Fibroblast of lung (primary cell): Measurements from ENCODE around the gene TTC1.

Experiments used
- EZH2 ChIP-seq: IDR thresholded peaks from 2 replicates; pipeline ENCODE4 v1.5.1; 2012; ENCODE audit warnings: low read length, control low read depth, mild to moderate bottlenecking; ENCODE audit errors: missing control alignments
- TF ChIP-seq, protein P1 (sequence below), 2 donors: IDR thresholded peaks in 1 of 2; conservative IDR thresholded peaks in 1 of 2; 1 replicate in 1 of 2; 2 replicates in 1 of 2; pipeline ENCODE4 v1.5.1; 2011 to 2012; ENCODE audit warnings: low read length in 2 of 2, control low read depth in 1 of 2, inconsistent platforms in 1 of 2, low read depth in 1 of 2, mild to moderate bottlenecking in 1 of 2

DNA sequence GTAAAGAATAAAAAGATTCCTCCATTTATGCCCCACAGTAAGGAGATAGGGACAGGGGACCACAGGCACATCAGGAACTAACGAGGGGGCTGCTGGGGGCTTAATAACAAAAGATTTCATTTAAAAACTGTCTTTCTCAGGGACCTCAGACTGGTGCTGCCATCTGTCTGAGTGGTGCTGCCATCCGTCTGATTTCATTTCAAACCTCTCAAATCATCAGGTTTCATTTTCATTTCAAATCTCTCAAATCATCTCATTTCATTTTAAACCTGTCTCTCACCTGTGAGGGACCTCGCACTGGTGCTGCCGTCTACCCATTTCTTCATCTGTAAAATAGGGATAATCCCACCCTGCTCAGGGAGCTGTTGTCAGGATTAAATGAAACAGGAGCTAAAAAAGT is 46.7 kb upstream of the TTC1 start:
- TF ChIP-seq, protein P1, sequence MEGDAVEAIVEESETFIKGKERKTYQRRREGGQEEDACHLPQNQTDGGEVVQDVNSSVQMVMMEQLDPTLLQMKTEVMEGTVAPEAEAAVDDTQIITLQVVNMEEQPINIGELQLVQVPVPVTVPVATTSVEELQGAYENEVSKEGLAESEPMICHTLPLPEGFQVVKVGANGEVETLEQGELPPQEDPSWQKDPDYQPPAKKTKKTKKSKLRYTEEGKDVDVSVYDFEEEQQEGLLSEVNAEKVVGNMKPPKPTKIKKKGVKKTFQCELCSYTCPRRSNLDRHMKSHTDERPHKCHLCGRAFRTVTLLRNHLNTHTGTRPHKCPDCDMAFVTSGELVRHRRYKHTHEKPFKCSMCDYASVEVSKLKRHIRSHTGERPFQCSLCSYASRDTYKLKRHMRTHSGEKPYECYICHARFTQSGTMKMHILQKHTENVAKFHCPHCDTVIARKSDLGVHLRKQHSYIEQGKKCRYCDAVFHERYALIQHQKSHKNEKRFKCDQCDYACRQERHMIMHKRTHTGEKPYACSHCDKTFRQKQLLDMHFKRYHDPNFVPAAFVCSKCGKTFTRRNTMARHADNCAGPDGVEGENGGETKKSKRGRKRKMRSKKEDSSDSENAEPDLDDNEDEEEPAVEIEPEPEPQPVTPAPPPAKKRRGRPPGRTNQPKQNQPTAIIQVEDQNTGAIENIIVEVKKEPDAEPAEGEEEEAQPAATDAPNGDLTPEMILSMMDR (conservative IDR thresholded peaks at IDR 0.05 in 1 of 2, IDR thresholded peaks at IDR 0.05 in 1 of 2; ENCODE audit: low read depth in 1 of 2, low read length in 2 of 2) = no peak
- TF ChIP-seq EZH2 = no peak
